SK-N-SH (cell line): ENCODE results near the gene TMEM88. TPM values are rescaled to one million over a fixed set of nuclear protein-coding genes. Genes with fewer than 3 reads are reported as not detected.

ENCODE experiments used
- CTCF ChIA-PET: fragments of 300-600, 350-600 bp; formaldehyde crosslinking; extraction: SDS; loops from one replicate; lab custom pipeline; 2021; lab: Yijun Ruan, JAX
- POLR2A ChIA-PET: fragments of 350-600 bp; sonication (Branson Sonifier 250); formaldehyde crosslinking; extraction: SDS; loops from one replicate; lab custom pipeline; 2020; ENCODE audit warnings: antibody characterized with exemption, inconsistent platforms; lab: Yijun Ruan, JAX
- DNase-seq: peaks from one replicate; pipeline ENCODE4 v3.0.0; 2012
- H2AFZ ChIP-seq: fragments of 200-600 bp; sonication (generic); 2 replicates; pipeline ENCODE4 v1.8.1; 2016; ENCODE audit warnings: antibody characterized with exemption, mild to moderate bottlenecking, low read depth
- H3F3A ChIP-seq: fragments of 200-600 bp; sonication (generic); replicated peaks from 2 replicates; pipeline ENCODE3; 2016; ENCODE audit warnings: antibody characterized with exemption, mild to moderate bottlenecking; ENCODE audit not compliant: insufficient read depth
- H3K27ac ChIP-seq, 2 experiments: fragments of 200-500 bp in 1 of 2; fragments of 200-600 bp in 1 of 2; sonication (Bioruptor generic) in 1 of 2; sonication (generic), shearing (Covaris generic) in 1 of 2; 2 replicates each; pipeline versions ENCODE4 v1.5.1 to v1.6.1; 2014 to 2016; ENCODE audit warnings: low read depth in 2 of 2, inconsistent platforms in 1 of 2, low read length in 1 of 2, mild to moderate bottlenecking in 1 of 2, mixed read lengths in 1 of 2
- H3K27me3 ChIP-seq: fragments of 200-600 bp; sonication (generic), shearing (Covaris generic); 2 replicates; pipeline ENCODE4 v1.6.1; 2016; ENCODE audit warnings: mixed run types; ENCODE audit not compliant: insufficient read depth
- H3K36me3 ChIP-seq, 2 experiments: fragments of 200-500 bp in 1 of 2; fragments of 200-600 bp in 1 of 2; sonication (Bioruptor generic) in 1 of 2; sonication (generic) in 1 of 2; replicated peaks in 1 of 2; 2 replicates each; pipeline versions ENCODE3 to v1.5.1; 2014 to 2016; ENCODE audit warnings: low read length in 1 of 2, mild to moderate bottlenecking in 1 of 2; ENCODE audit not compliant: insufficient read depth in 2 of 2, control insufficient read depth in 1 of 2
- H3K4me1 ChIP-seq, 2 experiments: fragments of 200-500 bp in 1 of 2; fragments of 200-600 bp in 1 of 2; sonication (Bioruptor generic) in 1 of 2; sonication (generic), shearing (Covaris generic) in 1 of 2; 2 replicates each; pipeline versions ENCODE4 v1.5.1 to v1.6.1; 2014 to 2016; ENCODE audit warnings: low read depth in 1 of 2, low read length in 1 of 2, mixed run types in 1 of 2; ENCODE audit not compliant: insufficient read depth in 2 of 2, control insufficient read depth in 1 of 2
- H3K4me2 ChIP-seq: fragments of 200-600 bp; sonication (generic), shearing (Covaris generic); 2 replicates; pipeline ENCODE4 v1.6.1; 2017; ENCODE audit warnings: mixed run types
- H3K4me3 ChIP-seq, 2 experiments: fragments of 200-500 bp in 1 of 2; fragments of 200-600 bp in 1 of 2; sonication (Bioruptor generic) in 1 of 2; sonication (generic), shearing (Covaris generic) in 1 of 2; 2 replicates each; pipeline versions ENCODE4 v1.5.1 to v1.8.1; 2014 to 2016; ENCODE audit warnings: low read depth in 2 of 2, inconsistent platforms in 1 of 2, low read length in 1 of 2, mild to moderate bottlenecking in 1 of 2, mixed read lengths in 1 of 2, moderate library complexity in 1 of 2
- H3K79me2 ChIP-seq: fragments of 200-600 bp; sonication (generic); 2 replicates; pipeline ENCODE4 v1.8.1; 2017; ENCODE audit warnings: mild to moderate bottlenecking; ENCODE audit not compliant: insufficient read depth
- H3K9ac ChIP-seq: fragments of 200-600 bp; sonication (generic); 2 replicates; pipeline ENCODE4 v1.6.1; 2017; ENCODE audit warnings: mixed run types
- H3K9me2 ChIP-seq: fragments of 200-600 bp; sonication (generic); 2 replicates; pipeline ENCODE4 v1.6.1; 2017; ENCODE audit warnings: mixed run types
- H3K9me3 ChIP-seq: fragments of 200-600 bp; sonication (generic); 2 replicates; pipeline ENCODE4 v1.6.1; 2017; ENCODE audit warnings: mixed run types, mild to moderate bottlenecking, moderate library complexity
- H4K20me1 ChIP-seq: fragments of 200-600 bp; sonication (generic); 2 replicates; pipeline ENCODE4 v1.6.1; 2017; ENCODE audit warnings: mild to moderate bottlenecking, mixed run types; ENCODE audit not compliant: insufficient read depth
- CHD2 ChIP-seq: fragments of 150-350 bp; IDR thresholded peaks from 2 replicates; pipeline ENCODE4 v1.6.1; 2018; ENCODE audit warnings: low read length; ENCODE audit not compliant: partially characterized antibody
- ELF1 ChIP-seq: IDR thresholded peaks from 2 replicates; pipeline ENCODE4 v1.4.0; 2012
- EP300 ChIP-seq, 2 experiments: IDR thresholded peaks; 2 replicates each; pipeline versions ENCODE4 v1.4.0 to v1.6.1; 2012; ENCODE audit warnings: borderline replicate concordance in 1 of 2, low read depth in 1 of 2, low read length in 1 of 2
- EZH2phosphoT487 ChIP-seq: fragments of 200-600 bp; sonication (generic); IDR thresholded peaks from 2 replicates; pipeline ENCODE4 v1.6.1; 2017; ENCODE audit warnings: low read depth, mixed run types, mild to moderate bottlenecking, antibody characterized with exemption, moderate library complexity, borderline replicate concordance
- FOXJ3 ChIP-seq: sonication (generic); formaldehyde crosslinking; IDR thresholded peaks from 2 replicates; pipeline ENCODE4 v1.5.1; 2020; ENCODE audit warnings: mild to moderate bottlenecking, missing genetic modification reagents
- FOXM1 ChIP-seq: IDR thresholded peaks from 2 replicates; pipeline ENCODE4 v1.4.0; 2012; ENCODE audit warnings: low read depth, mild to moderate bottlenecking
- GABPA ChIP-seq: IDR thresholded peaks from 2 replicates; pipeline ENCODE4 v1.4.0; 2012; ENCODE audit warnings: low read depth, mild to moderate bottlenecking
- GATA2 ChIP-seq: sonication (generic); formaldehyde crosslinking; IDR thresholded peaks from 2 replicates; pipeline ENCODE4 v1.5.0; 2020; ENCODE audit warnings: mild to moderate bottlenecking, missing genetic modification reagents
- JUND ChIP-seq: IDR thresholded peaks from 2 replicates; pipeline ENCODE4 v1.4.0; 2012
- MEF2A ChIP-seq: IDR thresholded peaks from 2 replicates; pipeline ENCODE4 v1.4.0; 2012; ENCODE audit warnings: low read depth, borderline replicate concordance
- MXI1 ChIP-seq: IDR thresholded peaks from 2 replicates; pipeline ENCODE4 v1.6.1; 2012; ENCODE audit warnings: mild to moderate bottlenecking, low read depth, low read length, improper control_type of control experiment
- NFIC ChIP-seq: IDR thresholded peaks from 2 replicates; pipeline ENCODE4 v1.4.0; 2012; ENCODE audit warnings: borderline replicate concordance
- NRF1 ChIP-seq: IDR thresholded peaks from 2 replicates; pipeline ENCODE4 v1.6.1; 2012; ENCODE audit warnings: low read depth, mild to moderate bottlenecking, low read length
- RAD21 ChIP-seq: IDR thresholded peaks from 2 replicates; pipeline ENCODE4 v1.6.1; 2012; ENCODE audit warnings: mild to moderate bottlenecking, low read length
- RCOR1 ChIP-seq: fragments of 150-350 bp; IDR thresholded peaks from 2 replicates; pipeline ENCODE4 v1.6.1; 2017; ENCODE audit warnings: antibody characterized with exemption, low read length
- RFX5 ChIP-seq: IDR thresholded peaks from 2 replicates; pipeline ENCODE4 v1.6.1; 2012; ENCODE audit warnings: mild to moderate bottlenecking, improper control_type of control experiment, low read length
- RXRA ChIP-seq: IDR thresholded peaks from 2 replicates; pipeline ENCODE4 v1.4.0; 2012; ENCODE audit warnings: low read depth, mild to moderate bottlenecking, borderline replicate concordance
- SIN3A ChIP-seq: IDR thresholded peaks from 2 replicates; pipeline ENCODE4 v1.6.1; 2012; ENCODE audit warnings: low read depth, mild to moderate bottlenecking, low read length, moderate library complexity, borderline replicate concordance
- SMC3 ChIP-seq: IDR thresholded peaks from 2 replicates; pipeline ENCODE4 v1.6.1; 2012; ENCODE audit warnings: low read depth, low read length, improper control_type of control experiment
- TAF1 ChIP-seq: IDR thresholded peaks from 2 replicates; pipeline ENCODE4 v1.6.1; 2012; ENCODE audit warnings: low read depth, mild to moderate bottlenecking, low read length, moderate library complexity, borderline replicate concordance
- TCF12 ChIP-seq: IDR thresholded peaks from 2 replicates; pipeline ENCODE4 v1.4.0; 2012
- TEAD4 ChIP-seq: IDR thresholded peaks from 2 replicates; pipeline ENCODE4 v1.4.0; 2012; ENCODE audit warnings: mild to moderate bottlenecking, borderline replicate concordance; ENCODE audit not compliant: insufficient read depth
- YY1 ChIP-seq: IDR thresholded peaks from 2 replicates; pipeline ENCODE4 v1.4.0; 2012; ENCODE audit warnings: low read depth, mild to moderate bottlenecking
- WGBS: methylation state at CpG from one replicate; pipeline ENCODE4 v1.1.6; 2017; ENCODE audit warnings: low lambda C conversion rate; 5-methylcytosine and 5-hydroxymethylcytosine counted together
- polyA plus RNA-seq, 3 experiments: library from polyadenylated mRNA; depleted of rRNA; stranded (reverse); fragments of >200 nt; gene quantifications; 2 replicates each; pipeline ENCODE4 v1.2.3, GENCODE V29; 2012
- TF ChIP-seq, protein P1 (sequence below): IDR thresholded peaks from 2 replicates; pipeline ENCODE4 v1.4.0; 2012; ENCODE audit warnings: low read depth
- TF ChIP-seq, protein P2 (sequence below): IDR thresholded peaks from 2 replicates; pipeline ENCODE4 v1.4.0; 2012; ENCODE audit warnings: low read depth, borderline replicate concordance
- TF ChIP-seq, protein P3 (sequence below): IDR thresholded peaks from 2 replicates; pipeline ENCODE4 v1.4.0; 2012; ENCODE audit warnings: low read depth, borderline replicate concordance
- TF ChIP-seq, protein P4 (sequence below): fragments of 150-350 bp; IDR thresholded peaks from 2 replicates; pipeline ENCODE4 v1.6.1; 2016; ENCODE audit warnings: mild to moderate bottlenecking, low read depth, low read length
- TF ChIP-seq, protein P5 (sequence below): fragments of 200-600 bp; sonication (generic); IDR thresholded peaks from 2 replicates; pipeline ENCODE4 v1.6.1; 2017; ENCODE audit warnings: antibody characterized with exemption, mild to moderate bottlenecking, moderate library complexity

TMEM88 gene
- polyA plus RNA-seq, 1 of the 3 experiments (the other 2 are of a cell fraction): 1.2 TPM

DNA sequence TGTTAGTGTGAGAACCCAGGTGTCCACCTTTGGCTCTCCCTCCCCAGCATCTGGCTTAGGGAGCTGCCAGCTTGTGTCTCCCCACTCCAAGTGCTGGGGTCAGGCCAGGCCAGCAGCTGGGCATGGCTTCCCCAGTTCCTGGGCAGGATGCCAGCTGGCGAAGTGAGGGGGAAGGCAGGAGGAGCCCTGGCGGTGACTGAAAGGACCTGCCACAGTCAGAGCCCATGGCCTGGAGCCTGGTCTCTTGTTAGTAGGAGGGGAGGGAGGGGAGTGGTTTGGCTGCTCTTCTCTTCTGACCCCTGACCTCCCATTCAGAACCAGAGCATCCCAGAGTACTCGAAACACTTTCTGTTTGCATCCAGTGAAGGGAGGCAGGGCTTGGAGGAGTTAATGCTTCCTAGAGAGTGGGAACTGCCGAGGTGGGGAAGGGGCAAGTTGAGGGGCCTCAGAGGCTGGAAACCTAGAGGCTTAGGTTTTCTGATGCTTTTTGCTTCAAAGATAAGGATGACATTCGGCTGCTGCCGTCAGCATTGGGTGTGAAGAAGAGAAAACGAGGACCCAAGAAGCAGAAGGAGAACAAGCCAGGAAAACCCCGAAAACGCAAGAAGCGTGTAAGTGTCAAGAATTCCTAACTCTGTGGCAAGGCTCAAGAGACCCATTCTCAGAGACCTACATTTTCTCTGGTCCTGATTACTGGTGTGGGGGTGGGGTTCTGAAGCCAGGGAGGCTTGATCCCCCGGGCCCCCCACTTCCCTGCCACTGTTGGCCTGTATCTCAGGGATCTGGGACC, 34.5 kb downstream of the TMEM88 start:
- Histone ChIP-seq H3K79me2 (peaks cover 44% of the 10 kb centered on the region), H3K27ac (peak overlapping the region; percentile 96 to 100), H3K36me3 (peaks cover 29 to 39% of the 10 kb centered on the region in 2 experiments), H3K4me3 (peak overlapping the region; percentile 22 to 25), H3K9me3 (no peaks in the 10 kb centered on the region), H3K9ac (peak overlapping the region; percentile 65; the same call in 1 of the 2 replicates), H3K9me2 (no peaks in the 10 kb centered on the region), H2AFZ (no peak overlapping the region), H3K4me2 (peak overlapping the region; percentile 86), H3F3A (peaks cover 17% of the 10 kb centered on the region), H3K27me3 (no peaks in the 10 kb centered on the region), H3K4me1 (peaks cover 23 to 37% of the 10 kb centered on the region in 2 experiments), H4K20me1 (peaks cover 3% of the 10 kb centered on the region; the same call in 1 of the 2 replicates)
- WGBS: 50% methylated on average over 9 of the region's 11 CpGs
- peak; percentile 94 for DNase-seq
- POLR2A ChIA-PET: interaction anchor here (0.7 to 1.4 kb wide), 5 partner anchors 26 to 203 kb away, joined by 3 to 4 read pairs (median 3); partner anchors contain the start of genes NAA38 and RNF227
- CTCF ChIA-PET: interaction anchor here (0.7 to 4.0 kb wide), 14 partner anchors 8 to 202 kb away, joined by 3 to 18 read pairs (median 4); partner anchors contain the start of genes KDM6B and TP53
- TF ChIP-seq RFX5 (0 out of 2 replicates have a peak, but pooled peaks have one; percentile 15), SIN3A (peak; percentile 82), FOXM1 (no peak), MXI1 (peak; percentile 81), JUND (0 out of 2 replicates have a peak, but pooled peaks have one; percentile 14), EP300 (IDR thresholded peaks at IDR 0.05; ENCODE audit: borderline replicate concordance in 1 of 2, low read depth in 1 of 2, low read length in 1 of 2) (peak; percentile 37 to 91; a peak in 2 of 4 replicates), GATA2 (CRISPR knock-in tag) (no peak), ELF1 (no peak), RAD21 (peak; percentile 40), GABPA (no peak), RXRA (peak; percentile 96), MEF2A (no peak), NRF1 (no peak), YY1 (no peak; the same call in 1 of the 2 replicates), TCF12 (peak; percentile 91), RCOR1 (peak; percentile 73; the same call in 1 of the 2 replicates), NFIC (peak; percentile 99), SMC3 (peak; percentile 37; the same call in 1 of the 2 replicates), FOXJ3 (CRISPR knock-in tag) (peak; percentile 64; the same call in 1 of the 2 replicates), TAF1 (no peak), EZH2phosphoT487 (no peak), CHD2 (peak; percentile 84), TEAD4 (no peak)
- TF ChIP-seq, protein P1, sequence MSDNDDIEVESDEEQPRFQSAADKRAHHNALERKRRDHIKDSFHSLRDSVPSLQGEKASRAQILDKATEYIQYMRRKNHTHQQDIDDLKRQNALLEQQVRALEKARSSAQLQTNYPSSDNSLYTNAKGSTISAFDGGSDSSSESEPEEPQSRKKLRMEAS: peak; percentile 63
- TF ChIP-seq, protein P2, sequence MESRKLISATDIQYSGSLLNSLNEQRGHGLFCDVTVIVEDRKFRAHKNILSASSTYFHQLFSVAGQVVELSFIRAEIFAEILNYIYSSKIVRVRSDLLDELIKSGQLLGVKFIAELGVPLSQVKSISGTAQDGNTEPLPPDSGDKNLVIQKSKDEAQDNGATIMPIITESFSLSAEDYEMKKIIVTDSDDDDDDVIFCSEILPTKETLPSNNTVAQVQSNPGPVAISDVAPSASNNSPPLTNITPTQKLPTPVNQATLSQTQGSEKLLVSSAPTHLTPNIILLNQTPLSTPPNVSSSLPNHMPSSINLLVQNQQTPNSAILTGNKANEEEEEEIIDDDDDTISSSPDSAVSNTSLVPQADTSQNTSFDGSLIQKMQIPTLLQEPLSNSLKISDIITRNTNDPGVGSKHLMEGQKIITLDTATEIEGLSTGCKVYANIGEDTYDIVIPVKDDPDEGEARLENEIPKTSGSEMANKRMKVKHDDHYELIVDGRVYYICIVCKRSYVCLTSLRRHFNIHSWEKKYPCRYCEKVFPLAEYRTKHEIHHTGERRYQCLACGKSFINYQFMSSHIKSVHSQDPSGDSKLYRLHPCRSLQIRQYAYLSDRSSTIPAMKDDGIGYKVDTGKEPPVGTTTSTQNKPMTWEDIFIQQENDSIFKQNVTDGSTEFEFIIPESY: no peak
- TF ChIP-seq, protein P3, sequence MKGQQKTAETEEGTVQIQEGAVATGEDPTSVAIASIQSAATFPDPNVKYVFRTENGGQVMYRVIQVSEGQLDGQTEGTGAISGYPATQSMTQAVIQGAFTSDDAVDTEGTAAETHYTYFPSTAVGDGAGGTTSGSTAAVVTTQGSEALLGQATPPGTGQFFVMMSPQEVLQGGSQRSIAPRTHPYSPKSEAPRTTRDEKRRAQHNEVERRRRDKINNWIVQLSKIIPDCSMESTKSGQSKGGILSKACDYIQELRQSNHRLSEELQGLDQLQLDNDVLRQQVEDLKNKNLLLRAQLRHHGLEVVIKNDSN: no peak
- TF ChIP-seq, protein P4, sequence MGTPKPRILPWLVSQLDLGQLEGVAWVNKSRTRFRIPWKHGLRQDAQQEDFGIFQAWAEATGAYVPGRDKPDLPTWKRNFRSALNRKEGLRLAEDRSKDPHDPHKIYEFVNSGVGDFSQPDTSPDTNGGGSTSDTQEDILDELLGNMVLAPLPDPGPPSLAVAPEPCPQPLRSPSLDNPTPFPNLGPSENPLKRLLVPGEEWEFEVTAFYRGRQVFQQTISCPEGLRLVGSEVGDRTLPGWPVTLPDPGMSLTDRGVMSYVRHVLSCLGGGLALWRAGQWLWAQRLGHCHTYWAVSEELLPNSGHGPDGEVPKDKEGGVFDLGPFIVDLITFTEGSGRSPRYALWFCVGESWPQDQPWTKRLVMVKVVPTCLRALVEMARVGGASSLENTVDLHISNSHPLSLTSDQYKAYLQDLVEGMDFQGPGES: no peak
- TF ChIP-seq, protein P5, sequence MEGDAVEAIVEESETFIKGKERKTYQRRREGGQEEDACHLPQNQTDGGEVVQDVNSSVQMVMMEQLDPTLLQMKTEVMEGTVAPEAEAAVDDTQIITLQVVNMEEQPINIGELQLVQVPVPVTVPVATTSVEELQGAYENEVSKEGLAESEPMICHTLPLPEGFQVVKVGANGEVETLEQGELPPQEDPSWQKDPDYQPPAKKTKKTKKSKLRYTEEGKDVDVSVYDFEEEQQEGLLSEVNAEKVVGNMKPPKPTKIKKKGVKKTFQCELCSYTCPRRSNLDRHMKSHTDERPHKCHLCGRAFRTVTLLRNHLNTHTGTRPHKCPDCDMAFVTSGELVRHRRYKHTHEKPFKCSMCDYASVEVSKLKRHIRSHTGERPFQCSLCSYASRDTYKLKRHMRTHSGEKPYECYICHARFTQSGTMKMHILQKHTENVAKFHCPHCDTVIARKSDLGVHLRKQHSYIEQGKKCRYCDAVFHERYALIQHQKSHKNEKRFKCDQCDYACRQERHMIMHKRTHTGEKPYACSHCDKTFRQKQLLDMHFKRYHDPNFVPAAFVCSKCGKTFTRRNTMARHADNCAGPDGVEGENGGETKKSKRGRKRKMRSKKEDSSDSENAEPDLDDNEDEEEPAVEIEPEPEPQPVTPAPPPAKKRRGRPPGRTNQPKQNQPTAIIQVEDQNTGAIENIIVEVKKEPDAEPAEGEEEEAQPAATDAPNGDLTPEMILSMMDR: peak; percentile 51
